H1 (cell line): ENCODE data around the gene MAGI1.

Source experiments
- CBX5 ChIP-seq: fragments of 300-800, 300-1000 bp; sonication (generic); IDR thresholded peaks from 2 replicates; pipeline ENCODE4 v1.7.1; 2016; ENCODE audit warnings: antibody characterized with exemption, low read length, low read depth
- CHD7 ChIP-seq: fragments of 300-600 bp; sonication (generic); IDR thresholded peaks from 2 replicates; pipeline ENCODE4 v1.7.1; 2012; ENCODE audit warnings: low read length, moderate library complexity, mild to moderate bottlenecking, inconsistent platforms; ENCODE audit not compliant: insufficient replicate concordance
- EP300 ChIP-seq, 2 experiments: IDR thresholded peaks; 1 replicate in 1 of 2; 2 replicates in 1 of 2; pipeline ENCODE4 v1.6.1; 2011 to 2012; ENCODE audit warnings: low read depth in 2 of 2, low read length in 2 of 2, mild to moderate bottlenecking in 2 of 2, borderline replicate concordance in 1 of 2, inconsistent platforms in 1 of 2, moderate library complexity in 1 of 2
- GABPA ChIP-seq: IDR thresholded peaks from 2 replicates; pipeline ENCODE4 v1.6.1; 2011; ENCODE audit warnings: mild to moderate bottlenecking, low read length, moderate library complexity, borderline replicate concordance; ENCODE audit not compliant: insufficient read depth

- TF ChIP-seq CBX5 (no peak), CHD7 (no peak), EP300 (IDR thresholded peaks at IDR 0.05; ENCODE audit: borderline replicate concordance in 1 of 2, low read depth in 2 of 2, low read length in 2 of 2) (no peak), GABPA (no peak)
These were observed 245.1 kb downstream of the MAGI1 start for GRCh38 chr3:65793495-65794200.
